ENCODE results near the gene COPRS. TPM values are rescaled to one million over a fixed set of nuclear protein-coding genes. Genes with fewer than 3 reads are reported as not detected.

The COPRS gene
- total RNA-seq, 4 donors from 2014 or later, result 91.1 to 148 (median 140) TPM

- no peak for ATAC-seq
- H3K27ac ChIP-seq, result peak overlapping the region in 2 of 4 donors; percentile 5 to 58
Observed at GRCh38 chr17:31878703-31879073, 19.6 kb upstream of the COPRS start.

GRCh38 chr17:31877911-31878702, 19.1 kb upstream of the COPRS start:
- Histone ChIP-seq H3K36me3 (peaks cover 3 to 100% of the 10 kb centered on the region in 2 donors), H3K27me3 (no peaks in the 10 kb centered on the region), H3K4me1 (peaks cover 0 to 10% (median 0%) of the 10 kb centered on the region in 3 donors), H3K9me3 (no peaks in the 10 kb centered on the region), H3K27ac (peak overlapping the region in 2 of 4 donors; percentile 5 to 58), H3K4me3 (no peak overlapping the region)
- TF ChIP-seq POLR2A (IDR thresholded peaks at IDR 0.05) (no peak), POLR2AphosphoS5 (IDR thresholded peaks at IDR 0.05) (no peak), EP300 (IDR thresholded peaks at IDR 0.05) (no peak)
- TF ChIP-seq, protein P1, sequence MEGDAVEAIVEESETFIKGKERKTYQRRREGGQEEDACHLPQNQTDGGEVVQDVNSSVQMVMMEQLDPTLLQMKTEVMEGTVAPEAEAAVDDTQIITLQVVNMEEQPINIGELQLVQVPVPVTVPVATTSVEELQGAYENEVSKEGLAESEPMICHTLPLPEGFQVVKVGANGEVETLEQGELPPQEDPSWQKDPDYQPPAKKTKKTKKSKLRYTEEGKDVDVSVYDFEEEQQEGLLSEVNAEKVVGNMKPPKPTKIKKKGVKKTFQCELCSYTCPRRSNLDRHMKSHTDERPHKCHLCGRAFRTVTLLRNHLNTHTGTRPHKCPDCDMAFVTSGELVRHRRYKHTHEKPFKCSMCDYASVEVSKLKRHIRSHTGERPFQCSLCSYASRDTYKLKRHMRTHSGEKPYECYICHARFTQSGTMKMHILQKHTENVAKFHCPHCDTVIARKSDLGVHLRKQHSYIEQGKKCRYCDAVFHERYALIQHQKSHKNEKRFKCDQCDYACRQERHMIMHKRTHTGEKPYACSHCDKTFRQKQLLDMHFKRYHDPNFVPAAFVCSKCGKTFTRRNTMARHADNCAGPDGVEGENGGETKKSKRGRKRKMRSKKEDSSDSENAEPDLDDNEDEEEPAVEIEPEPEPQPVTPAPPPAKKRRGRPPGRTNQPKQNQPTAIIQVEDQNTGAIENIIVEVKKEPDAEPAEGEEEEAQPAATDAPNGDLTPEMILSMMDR (IDR thresholded peaks at IDR 0.05), result no peak
- 60 to 83% methylated on average over 1 to 4 of the region's 9 CpGs for WGBS, 2 donors (ENCODE audit: low coverage in 1 of 2)
- ATAC-seq, result no peak

More at GRCh38 chr17:31878703-31879073, 19.6 kb upstream of the COPRS start:
- no peaks in the 10 kb centered on the region for H3K27me3 ChIP-seq
- H3K9me3 ChIP-seq, result no peaks in the 10 kb centered on the region
- TF ChIP-seq EP300 (IDR thresholded peaks at IDR 0.05) (no peak), POLR2AphosphoS5 (IDR thresholded peaks at IDR 0.05) (no peak), POLR2A (IDR thresholded peaks at IDR 0.05) (no peak)
- TF ChIP-seq, protein P1 (IDR thresholded peaks at IDR 0.05), result no peak
- H3K4me3 ChIP-seq, result no peak overlapping the region
- peaks cover 0 to 10% (median 0%) of the 10 kb centered on the region in 3 donors for H3K4me1 ChIP-seq
- H3K36me3 ChIP-seq, result peaks cover 0 to 100% of the 10 kb centered on the region in 2 donors

DNA sequence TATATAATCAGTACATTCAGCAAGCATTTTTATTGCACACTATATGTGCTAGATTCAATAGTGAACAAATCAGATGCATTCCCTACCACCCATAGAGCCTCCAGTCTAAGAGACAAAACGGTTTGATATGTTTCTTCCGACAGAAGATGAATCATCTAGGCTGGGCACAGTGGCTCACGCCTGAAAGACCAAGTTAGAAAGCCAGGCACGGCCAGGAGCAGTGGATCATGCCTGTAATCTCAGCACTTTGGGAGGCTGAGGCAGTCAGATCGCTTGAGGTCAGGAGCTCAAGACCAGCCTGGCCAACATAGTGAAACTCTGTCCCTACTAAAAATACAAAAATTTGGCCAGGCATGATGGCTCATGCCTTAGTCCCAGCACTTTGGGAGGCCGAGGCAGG, 18.3 kb upstream of the COPRS start:
- Histone ChIP-seq H3K36me3 (peaks cover 3 to 100% of the 10 kb centered on the region in 2 donors), H3K27ac (peak overlapping the region in 2 of 4 donors; percentile 25 to 58), H3K4me1 (peaks cover 0 to 10% (median 0%) of the 10 kb centered on the region in 3 donors), H3K9me3 (no peaks in the 10 kb centered on the region), H3K4me3 (no peak overlapping the region), H3K27me3 (no peaks in the 10 kb centered on the region)
- no peak for ATAC-seq
- TF ChIP-seq, protein P1 (IDR thresholded peaks at IDR 0.05), result no peak
- TF ChIP-seq EP300 (IDR thresholded peaks at IDR 0.05), result no peak
- no peak for TF ChIP-seq POLR2AphosphoS5 (IDR thresholded peaks at IDR 0.05)
- 77 to 80% methylated on average over 4 of the region's 6 CpGs for WGBS, 2 donors (ENCODE audit: low coverage in 1 of 2)

DNA sequence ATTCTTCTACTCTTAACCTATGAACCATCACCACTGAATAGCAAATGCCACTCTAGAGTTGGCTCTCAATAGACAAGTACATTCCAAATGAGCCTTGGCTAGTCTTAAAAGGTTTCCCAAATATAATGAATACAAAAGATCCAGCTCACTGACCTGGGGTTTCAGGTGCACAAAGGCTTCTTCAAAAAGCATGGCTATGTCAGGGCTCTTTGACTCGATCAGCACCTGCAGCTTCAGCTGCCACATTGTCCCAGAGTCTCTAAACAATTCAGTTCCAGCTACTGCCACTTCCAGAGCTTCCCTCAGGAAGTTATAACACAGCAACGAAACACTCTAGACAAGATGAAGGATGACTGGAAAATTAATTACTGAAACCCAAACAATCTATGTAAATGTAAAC, 16.0 kb upstream of the COPRS start:
- no peak for ATAC-seq
- Histone ChIP-seq H3K4me1 (peaks cover 0 to 10% (median 0%) of the 10 kb centered on the region in 3 donors), H3K9me3 (no peaks in the 10 kb centered on the region), H3K27me3 (no peaks in the 10 kb centered on the region), H3K36me3 (peaks cover 3 to 100% of the 10 kb centered on the region in 2 donors), H3K4me3 (no peak overlapping the region), H3K27ac (no peak overlapping the region)
- TF ChIP-seq POLR2AphosphoS5 (IDR thresholded peaks at IDR 0.05) (no peak), POLR2A (IDR thresholded peaks at IDR 0.05) (no peak), EP300 (IDR thresholded peaks at IDR 0.05) (no peak)
- TF ChIP-seq, protein P1 (IDR thresholded peaks at IDR 0.05), result no peak
- 33 to 68% methylated on average over 1 to 2 of the region's 2 CpGs for WGBS, 2 donors (ENCODE audit: low coverage in 1 of 2)
